H9 (cell line): ENCODE data around the gene STK35. TPM values are rescaled to one million over a fixed set of nuclear protein-coding genes. Genes with fewer than 3 reads are reported as not detected.

Source experiments
- DNase-seq: peaks from one replicate; pipeline ENCODE4 v3.0.0-alpha.2; 2017
- H2AFZ ChIP-seq: one replicate; pipeline ENCODE4 v1.6.1; 2013; ENCODE audit warnings: mild to moderate bottlenecking, low read length, control low read depth, moderate library complexity
- H2AK5ac ChIP-seq: 2 replicates; pipeline ENCODE4 v1.6.1; 2013; ENCODE audit warnings: low read length, control low read depth, mixed read lengths; ENCODE audit not compliant: insufficient read length
- H2BK120ac ChIP-seq: one replicate; pipeline ENCODE4 v1.6.1; 2013; ENCODE audit warnings: low read depth, mild to moderate bottlenecking, low read length, control low read depth, inconsistent platforms; ENCODE audit not compliant: poor library complexity, severe bottlenecking
- H2BK12ac ChIP-seq: 2 replicates; pipeline ENCODE4 v1.6.1; 2013; ENCODE audit warnings: low read length, control low read depth, mixed read lengths, low read depth; ENCODE audit not compliant: insufficient read length
- H2BK15ac ChIP-seq: 2 replicates; pipeline ENCODE4 v1.6.1; 2013; ENCODE audit warnings: low read depth, low read length, control low read depth
- H2BK20ac ChIP-seq: one replicate; pipeline ENCODE4 v1.6.1; 2013; ENCODE audit warnings: low read depth, mild to moderate bottlenecking, low read length, control low read depth, inconsistent platforms; ENCODE audit not compliant: poor library complexity, severe bottlenecking
- H2BK5ac ChIP-seq: 2 replicates; pipeline ENCODE4 v1.6.1; 2013; ENCODE audit warnings: low read length, control low read depth, mixed read lengths; ENCODE audit not compliant: insufficient read length
- H3K14ac ChIP-seq: 2 replicates; pipeline ENCODE4 v1.6.1; 2013; ENCODE audit warnings: low read length, control low read depth; ENCODE audit not compliant: insufficient read depth
- H3K18ac ChIP-seq: 2 replicates; pipeline ENCODE4 v1.6.1; 2013; ENCODE audit warnings: low read depth, mild to moderate bottlenecking, mixed read lengths, low read length, control low read depth; ENCODE audit not compliant: insufficient read length
- H3K23ac ChIP-seq: 2 replicates; pipeline ENCODE4 v1.6.1; 2013; ENCODE audit warnings: low read length, control low read depth, mixed read lengths, low read depth; ENCODE audit not compliant: insufficient read length
- H3K23me2 ChIP-seq: 2 replicates; pipeline ENCODE4 v1.6.1; 2013; ENCODE audit warnings: low read depth, mild to moderate bottlenecking, mixed read lengths, low read length, control low read depth; ENCODE audit not compliant: insufficient read length, poor library complexity, severe bottlenecking
- H3K27ac ChIP-seq: 2 replicates; pipeline ENCODE4 v1.5.1; 2013; ENCODE audit warnings: low read length, control low read depth, mixed read lengths, low read depth; ENCODE audit not compliant: insufficient read length
- H3K27me3 ChIP-seq: 2 replicates; pipeline ENCODE4 v1.6.1; 2013; ENCODE audit warnings: low read length, control low read depth, inconsistent platforms; ENCODE audit not compliant: insufficient read depth
- H3K4ac ChIP-seq: 2 replicates; pipeline ENCODE4 v1.6.1; 2013; ENCODE audit warnings: low read depth, mild to moderate bottlenecking, control low read depth, inconsistent platforms, low read length, moderate library complexity
- H3K4me1 ChIP-seq: 2 replicates; pipeline ENCODE4 v1.6.1; 2013; ENCODE audit warnings: low read length, control low read depth, inconsistent platforms; ENCODE audit not compliant: insufficient read depth
- H3K4me2 ChIP-seq: 2 replicates; pipeline ENCODE4 v1.6.1; 2013; ENCODE audit warnings: low read length, control low read depth, mixed read lengths; ENCODE audit not compliant: insufficient read length, insufficient read depth
- H3K56ac ChIP-seq: 2 replicates; pipeline ENCODE4 v1.6.1; 2013; ENCODE audit warnings: low read depth, mild to moderate bottlenecking, mixed read lengths, low read length, control low read depth; ENCODE audit not compliant: insufficient read length
- H3K79me1 ChIP-seq: 2 replicates; pipeline ENCODE4 v1.6.1; 2013; ENCODE audit warnings: low read depth, mild to moderate bottlenecking, moderate library complexity, low read length, control low read depth, inconsistent platforms; ENCODE audit not compliant: insufficient read depth, poor library complexity, severe bottlenecking
- H3K79me2 ChIP-seq: 2 replicates; pipeline ENCODE4 v1.6.1; 2013; ENCODE audit warnings: low read length, control low read depth, inconsistent platforms; ENCODE audit not compliant: insufficient read depth
- H3K9ac ChIP-seq: 2 replicates; pipeline ENCODE4 v1.6.1; 2013; ENCODE audit warnings: low read length, control low read depth, mixed read lengths; ENCODE audit not compliant: insufficient read length; ENCODE audit errors: extremely low read depth
- H3K9me3 ChIP-seq: one replicate; pipeline ENCODE4 v1.6.1; 2013; ENCODE audit warnings: low read depth, low read length, inconsistent platforms; ENCODE audit not compliant: control insufficient read depth
- H3T11ph ChIP-seq: one replicate; pipeline ENCODE4 v1.6.1; 2013; ENCODE audit warnings: mild to moderate bottlenecking, low read length, control low read depth, inconsistent platforms
- H4K20me1 ChIP-seq: one replicate; pipeline ENCODE4 v1.6.1; 2013; ENCODE audit not compliant: control insufficient read depth, insufficient read length, insufficient read depth
- H4K5ac ChIP-seq: 2 replicates; pipeline ENCODE4 v1.6.1; 2013; ENCODE audit warnings: low read depth, mild to moderate bottlenecking, mixed read lengths, low read length, control low read depth; ENCODE audit not compliant: insufficient read length
- H4K8ac ChIP-seq: replicated peaks from 2 replicates; pipeline ENCODE4 v1.6.1; 2013; ENCODE audit warnings: low read length, control low read depth, mixed read lengths, low read depth; ENCODE audit not compliant: insufficient read length
- H4K91ac ChIP-seq: 2 replicates; pipeline ENCODE4 v1.6.1; 2013; ENCODE audit warnings: low read depth, mild to moderate bottlenecking, moderate library complexity, mixed read lengths, low read length, control low read depth; ENCODE audit not compliant: insufficient read length
- H3K27ac Mint-ChIP-seq, 3 experiments: 2 replicates in 2 of 3; 3 replicates in 1 of 3; pipeline ENCODE4 v1.8.0; 2020 to 2021; ENCODE audit warnings: mixed read lengths in 3 of 3, mild to moderate bottlenecking in 1 of 3, moderate library complexity in 1 of 3
- H3K27me3 Mint-ChIP-seq: 2 replicates; pipeline ENCODE4 v1.8.0; 2021; ENCODE audit warnings: low read depth, mild to moderate bottlenecking, moderate library complexity, mixed read lengths
- H3K36me3 Mint-ChIP-seq, 3 experiments: 2 replicates in 2 of 3; 3 replicates in 1 of 3; pipeline ENCODE4 v1.8.0; 2020 to 2021; ENCODE audit warnings: low read depth in 3 of 3, mixed read lengths in 3 of 3; ENCODE audit not compliant: insufficient read depth in 1 of 3
- H3K4me1 Mint-ChIP-seq, 2 experiments: 2 replicates each; pipeline ENCODE4 v1.8.0; 2020; ENCODE audit warnings: mixed read lengths in 2 of 2
- H3K4me3 Mint-ChIP-seq, 2 experiments: 2 replicates in 1 of 2; 3 replicates in 1 of 2; pipeline ENCODE4 v1.8.0; 2020 to 2021; ENCODE audit warnings: mild to moderate bottlenecking in 2 of 2, mixed read lengths in 2 of 2, moderate library complexity in 1 of 2
- H3K9me3 Mint-ChIP-seq, 2 experiments: 2 replicates in 1 of 2; 3 replicates in 1 of 2; pipeline ENCODE4 v1.8.0; 2020; ENCODE audit warnings: mild to moderate bottlenecking in 2 of 2, mixed read lengths in 2 of 2, moderate library complexity in 1 of 2
- WGBS: extraction: QIAGEN DNeasy Blood & Tissue Kit; methylation state at CpG from one replicate; pipeline ENCODE4 v1.1.7; 2013; ENCODE audit warnings: missing lambda C conversion rate, low lambda C conversion rate, mixed read lengths; ENCODE audit not compliant: insufficient read length; ENCODE audit errors: extremely low coverage; 5-methylcytosine and 5-hydroxymethylcytosine counted together
- total RNA-seq: library from RNA; stranded (reverse); gene quantifications from 2 replicates; pipeline ENCODE4 v1.2.1, GENCODE V29; 2021
- TF ChIP-seq, protein P1 (sequence below): fragments of 200-600 bp; sonication (generic); conservative IDR thresholded peaks from 3 replicates; pipeline ENCODE4 v1.8.0; 2021; ENCODE audit warnings: antibody characterized with exemption, mild to moderate bottlenecking

Gene STK35
- total RNA-seq, 1 experiment from 2014 or later, result 66.2 TPM

DNA sequence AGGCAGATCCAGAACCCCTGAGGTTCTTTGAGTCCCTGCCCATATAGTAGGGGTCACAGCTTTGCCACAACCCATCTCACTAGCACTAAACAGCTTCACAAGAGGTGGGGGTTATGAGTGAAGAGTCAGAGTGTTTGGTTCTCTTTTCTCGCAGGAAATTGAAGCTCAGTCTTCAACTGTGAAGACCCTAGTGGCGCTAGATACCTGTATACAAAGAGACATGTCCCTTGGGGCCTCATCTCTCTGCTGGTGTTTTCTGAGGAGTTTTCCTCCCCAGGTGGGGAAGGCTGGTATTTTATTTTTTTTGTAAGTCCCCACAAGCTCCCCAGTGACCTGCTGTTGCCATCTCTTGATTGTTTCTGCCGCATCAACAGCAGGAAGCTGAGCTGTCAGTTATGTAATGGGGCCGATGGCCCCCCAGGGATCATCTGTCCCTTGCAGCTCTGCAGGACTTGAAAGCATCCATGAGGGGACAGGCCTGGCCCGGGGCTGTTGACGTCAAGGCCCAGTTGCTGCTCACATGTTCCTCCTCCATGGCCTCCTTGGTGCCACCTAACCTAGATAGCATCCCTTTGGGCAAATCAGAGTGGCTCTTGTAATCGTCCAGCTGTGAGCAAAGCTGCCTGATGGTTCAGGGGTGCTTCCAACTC is 23.1 kb downstream of the STK35 start:
- peak overlapping the region in 1 of 3 experiments; percentile 60; a peak in 1 of 7 replicates for H3K27ac Mint-ChIP-seq
- Histone ChIP-seq H3K9ac (no peak overlapping the region), H3K27me3 (no peaks in the 10 kb centered on the region), H3T11ph (no peak overlapping the region), H3K18ac (no peak overlapping the region), H2BK120ac (no peak overlapping the region), H3K4me1 (no peaks in the 10 kb centered on the region), H4K91ac (no peak overlapping the region), H3K4ac (no peak overlapping the region), H2BK20ac (no peak overlapping the region), H3K27ac (no peak overlapping the region), H3K14ac (no peak overlapping the region; the same call in 1 of the 2 replicates), H3K23ac (no peak overlapping the region), H2BK5ac (no peak overlapping the region), H4K5ac (no peak overlapping the region), H4K8ac (no peak overlapping the region), H3K79me1 (no peaks in the 10 kb centered on the region), H4K20me1 (no peaks in the 10 kb centered on the region), H2AFZ (no peak overlapping the region), H3K9me3 (no peaks in the 10 kb centered on the region), H3K56ac (no peak overlapping the region), H3K4me2 (no peak overlapping the region), H3K23me2 (no peaks in the 10 kb centered on the region), H2AK5ac (no peak overlapping the region), H3K79me2 (peaks cover 5% of the 10 kb centered on the region; the same call in 1 of the 2 replicates), H2BK15ac (no peak overlapping the region), H2BK12ac (no peak overlapping the region)
- H3K4me3 Mint-ChIP-seq, result no peak overlapping the region
- TF ChIP-seq, protein P1, sequence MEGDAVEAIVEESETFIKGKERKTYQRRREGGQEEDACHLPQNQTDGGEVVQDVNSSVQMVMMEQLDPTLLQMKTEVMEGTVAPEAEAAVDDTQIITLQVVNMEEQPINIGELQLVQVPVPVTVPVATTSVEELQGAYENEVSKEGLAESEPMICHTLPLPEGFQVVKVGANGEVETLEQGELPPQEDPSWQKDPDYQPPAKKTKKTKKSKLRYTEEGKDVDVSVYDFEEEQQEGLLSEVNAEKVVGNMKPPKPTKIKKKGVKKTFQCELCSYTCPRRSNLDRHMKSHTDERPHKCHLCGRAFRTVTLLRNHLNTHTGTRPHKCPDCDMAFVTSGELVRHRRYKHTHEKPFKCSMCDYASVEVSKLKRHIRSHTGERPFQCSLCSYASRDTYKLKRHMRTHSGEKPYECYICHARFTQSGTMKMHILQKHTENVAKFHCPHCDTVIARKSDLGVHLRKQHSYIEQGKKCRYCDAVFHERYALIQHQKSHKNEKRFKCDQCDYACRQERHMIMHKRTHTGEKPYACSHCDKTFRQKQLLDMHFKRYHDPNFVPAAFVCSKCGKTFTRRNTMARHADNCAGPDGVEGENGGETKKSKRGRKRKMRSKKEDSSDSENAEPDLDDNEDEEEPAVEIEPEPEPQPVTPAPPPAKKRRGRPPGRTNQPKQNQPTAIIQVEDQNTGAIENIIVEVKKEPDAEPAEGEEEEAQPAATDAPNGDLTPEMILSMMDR, result no peak
- no peaks in the 10 kb centered on the region for H3K27me3 Mint-ChIP-seq
- H3K36me3 Mint-ChIP-seq, result peaks cover 8 to 20% (median 12%) of the 10 kb centered on the region in 3 experiments; a peak in 5 of 7 replicates
- no CpG with 5 or more reads among the region's 7 CpGs for WGBS
- DNase-seq, result no peak
- no peaks in the 10 kb centered on the region for H3K9me3 Mint-ChIP-seq
- H3K4me1 Mint-ChIP-seq, result peaks cover 22 to 27% of the 10 kb centered on the region in 2 experiments
